Endothelial cell of umbilical vein (primary cell): Measurements from ENCODE around the gene C9. TPM values are rescaled to one million over a fixed set of nuclear protein-coding genes. Genes with fewer than 3 reads are reported as not detected.

Source experiments
- BruUV-seq: library from RNA; stranded (reverse); fragments of 400-500 nt; replicated peaks from 2 replicates; lab custom pipeline; 2021; lab: Mats Ljungman, UMichigan
- CTCF ChIA-PET: fragments of 300-600, 350-600 bp; sonication (Branson Sonifier 250); formaldehyde crosslinking; loops from one replicate; lab custom pipeline; 2021; ENCODE audit warnings: antibody characterized with exemption, inconsistent platforms; lab: Charles Lee
- POLR2A ChIA-PET: fragments of 300-600, 350-600 bp; sonication (Branson Sonifier 250); formaldehyde crosslinking; loops from one replicate; lab custom pipeline; 2021; ENCODE audit warnings: antibody characterized with exemption, inconsistent platforms; lab: Charles Lee
- DNase-seq: peaks from one replicate; pipeline ENCODE4 v3.0.0-alpha.2; 2011; ENCODE audit warnings: low read depth, low spot score
- FAIRE-seq: peaks from 2 replicates; lab custom pipeline; 2011; peaks lifted over from hg19 to GRCh38; lab: Jason Lieb, UNC
- H2AFZ ChIP-seq: 2 replicates; pipeline ENCODE4 v1.6.0; 2012; ENCODE audit warnings: low read depth, low read length, control low read depth, inconsistent platforms
- H3K27ac ChIP-seq: 2 replicates; pipeline ENCODE4 v1.5.1; 2011; ENCODE audit warnings: low read depth, mild to moderate bottlenecking, control low read depth, low read length, moderate library complexity; ENCODE audit not compliant: insufficient read depth
- H3K27me3 ChIP-seq, 2 experiments: 2 replicates each; pipeline versions ENCODE4 v1.6.0 to v1.6.1; 2011; ENCODE audit warnings: low read length in 2 of 2, mixed read lengths in 1 of 2; ENCODE audit not compliant: control insufficient read depth in 2 of 2, insufficient read depth in 2 of 2
- H3K36me3 ChIP-seq, 2 experiments: 2 replicates in 1 of 2; 3 replicates in 1 of 2; pipeline ENCODE4 v1.5.1; 2011; ENCODE audit warnings: low read length in 2 of 2, mild to moderate bottlenecking in 1 of 2, moderate library complexity in 1 of 2; ENCODE audit not compliant: control insufficient read depth in 2 of 2, insufficient read depth in 2 of 2; ENCODE audit errors: extremely low read depth in 1 of 2
- H3K4me1 ChIP-seq: 3 replicates; pipeline ENCODE4 v1.5.1; 2011; ENCODE audit warnings: mild to moderate bottlenecking, low read length; ENCODE audit not compliant: control insufficient read depth, insufficient read depth; ENCODE audit errors: extremely low read depth
- H3K4me2 ChIP-seq: 2 replicates; pipeline ENCODE4 v1.6.1; 2011; ENCODE audit warnings: low read length, control low read depth, mixed read lengths; ENCODE audit not compliant: insufficient read depth
- H3K4me3 ChIP-seq, 3 experiments: fragments of 200-600 bp in 1 of 3; sonication (generic), shearing (Covaris generic) in 1 of 3; replicated peaks in 1 of 3; 2 replicates each; pipeline ENCODE4 v1.5.1; 2011 to 2016; ENCODE audit warnings: control low read depth in 3 of 3, low read length in 3 of 3, mild to moderate bottlenecking in 2 of 3, inconsistent platforms in 1 of 3, low read depth in 1 of 3, moderate library complexity in 1 of 3; ENCODE audit not compliant: insufficient read depth in 1 of 3
- H3K79me2 ChIP-seq: 2 replicates; pipeline ENCODE4 v1.6.0; 2012; ENCODE audit warnings: low read length, inconsistent platforms; ENCODE audit not compliant: control insufficient read depth, insufficient read depth
- H3K9ac ChIP-seq: replicated peaks from 2 replicates; pipeline ENCODE3; 2011; ENCODE audit warnings: low read length, control low read depth; ENCODE audit not compliant: insufficient read depth; ENCODE audit errors: extremely low read depth
- H3K9me1 ChIP-seq: replicated peaks from 3 replicates; pipeline ENCODE4 v1.6.0; 2011; ENCODE audit warnings: mild to moderate bottlenecking, low read length; ENCODE audit not compliant: control insufficient read depth, insufficient read depth; ENCODE audit errors: extremely low read depth
- H3K9me3 ChIP-seq: replicated peaks from 2 replicates; pipeline ENCODE4 v1.5.1; 2012; ENCODE audit warnings: low read length, inconsistent platforms; ENCODE audit not compliant: control insufficient read depth, insufficient read depth
- H4K20me1 ChIP-seq: replicated peaks from 2 replicates; pipeline ENCODE3; 2011; ENCODE audit warnings: mild to moderate bottlenecking, low read length; ENCODE audit not compliant: control insufficient read depth, insufficient read depth; ENCODE audit errors: extremely low read depth
- EZH2 ChIP-seq: IDR thresholded peaks from 2 replicates; pipeline ENCODE4 v1.6.1; 2012; ENCODE audit warnings: borderline replicate concordance, low read depth, mild to moderate bottlenecking, moderate library complexity, low read length, inconsistent platforms; ENCODE audit not compliant: severe bottlenecking
- FOS ChIP-seq: IDR thresholded peaks from 2 replicates; pipeline ENCODE4 v1.6.1; 2011; ENCODE audit warnings: mild to moderate bottlenecking, low read length, moderate library complexity, borderline replicate concordance; ENCODE audit not compliant: insufficient read depth
- GATA2 ChIP-seq: IDR thresholded peaks from 2 replicates; pipeline ENCODE4 v1.7.0; 2011; ENCODE audit warnings: low read depth, mild to moderate bottlenecking, moderate library complexity, mixed read lengths, low read length; ENCODE audit not compliant: insufficient read length, insufficient read depth
- JUN ChIP-seq: IDR thresholded peaks from 2 replicates; pipeline ENCODE4 v1.6.1; 2011; ENCODE audit warnings: borderline replicate concordance, low read depth; ENCODE audit not compliant: insufficient read length, insufficient read depth
- MYC ChIP-seq: IDR thresholded peaks from one replicate; pipeline ENCODE4 v1.6.1; 2011; ENCODE audit warnings: mild to moderate bottlenecking, low read depth, low read length
- POLR2A ChIP-seq: IDR thresholded peaks from 2 replicates; pipeline ENCODE4 v1.6.1; 2012; ENCODE audit warnings: low read depth, mild to moderate bottlenecking, control low read depth, low read length
- POLR2AphosphoS5 ChIP-seq: IDR thresholded peaks from 2 replicates; pipeline ENCODE4 v1.6.1; 2012; ENCODE audit warnings: low read depth, mild to moderate bottlenecking, control low read depth, low read length, moderate library complexity; ENCODE audit not compliant: insufficient read depth
- dilution Hi-C: fragments of 300-500 bp; cut with MboI; formaldehyde crosslinking; loops from one replicate; pipeline ENCODE4 v1.15.0; 2019; ENCODE audit warnings: low sequenced_read_pairs; ENCODE audit not compliant: extremely low pct_ligation_motif_present
- intact Hi-C: fragments of 100-400 bp; cut with micrococcal nuclease; formaldehyde crosslinking; loops from one replicate; pipeline ENCODE4 v1.10.0; 2022
- polyA plus RNA-seq, 4 experiments: library from polyadenylated mRNA; depleted of rRNA in 3 of 4; stranded (reverse) in 3 of 4; unstranded in 1 of 4; fragments of >200 nt; gene quantifications; 2 replicates each; pipeline versions ENCODE4 v1.2.1 to v1.2.3, GENCODE V29; 2011 to 2012; ENCODE audit warnings: missing spikeins in 1 of 4
- total RNA-seq: library from RNA; stranded (reverse); gene quantifications from 2 replicates; pipeline ENCODE4 v1.2.3, GENCODE V29; 2021
- TF ChIP-seq, protein P1 (sequence below): IDR thresholded peaks from 2 replicates; pipeline ENCODE4 v1.6.1; 2011; ENCODE audit not compliant: insufficient read depth, insufficient read length
- TF ChIP-seq, protein P2 (sequence below), 2 donors: IDR thresholded peaks; 1 replicate in 1 of 2; 2 replicates in 1 of 2; pipeline ENCODE4 v1.5.1; 2011; ENCODE audit warnings: low read length in 2 of 2, mild to moderate bottlenecking in 2 of 2, moderate library complexity in 2 of 2, control low read depth in 1 of 2, inconsistent platforms in 1 of 2, low read depth in 1 of 2; ENCODE audit not compliant: insufficient read depth in 1 of 2; ENCODE audit errors: extremely low read depth in 1 of 2

Gene C9
- total and polyA plus RNA-seq, 2 donors (not counting 3 experiments of a cell fraction or from before 2014, with no cell fraction given) = 0.33 TPM; not detected in 1

DNA sequence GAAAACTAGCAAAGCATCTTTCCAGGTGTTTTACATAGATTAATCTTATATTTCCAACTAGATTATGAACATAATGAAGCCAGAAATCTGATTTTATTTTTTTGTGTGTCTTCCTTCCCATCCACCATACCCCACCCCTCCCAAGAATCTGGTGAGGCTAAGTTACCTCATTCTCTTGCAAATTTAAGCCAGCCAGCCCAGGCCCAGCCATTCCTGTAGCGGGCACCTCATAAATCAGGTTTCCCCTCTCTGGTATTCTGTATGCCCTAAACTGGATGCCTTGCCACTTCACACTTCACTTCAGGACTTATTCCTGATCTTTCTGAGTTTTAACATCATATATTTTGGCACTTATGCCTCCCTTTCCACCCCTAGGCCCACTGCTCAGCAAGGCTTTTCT is 21.8 kb downstream of the C9 start:
- dilution Hi-C loops = no loop called here
- no peak overlapping the region for H3K27ac ChIP-seq
- no peaks in the 10 kb centered on the region for H3K36me3 ChIP-seq
- no peak for TF ChIP-seq POLR2A
- TF ChIP-seq POLR2AphosphoS5 = no peak
- TF ChIP-seq EZH2 = no peak
- TF ChIP-seq, protein P1, sequence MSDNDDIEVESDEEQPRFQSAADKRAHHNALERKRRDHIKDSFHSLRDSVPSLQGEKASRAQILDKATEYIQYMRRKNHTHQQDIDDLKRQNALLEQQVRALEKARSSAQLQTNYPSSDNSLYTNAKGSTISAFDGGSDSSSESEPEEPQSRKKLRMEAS = no peak
- TF ChIP-seq MYC = no peak
- TF ChIP-seq, protein P2, sequence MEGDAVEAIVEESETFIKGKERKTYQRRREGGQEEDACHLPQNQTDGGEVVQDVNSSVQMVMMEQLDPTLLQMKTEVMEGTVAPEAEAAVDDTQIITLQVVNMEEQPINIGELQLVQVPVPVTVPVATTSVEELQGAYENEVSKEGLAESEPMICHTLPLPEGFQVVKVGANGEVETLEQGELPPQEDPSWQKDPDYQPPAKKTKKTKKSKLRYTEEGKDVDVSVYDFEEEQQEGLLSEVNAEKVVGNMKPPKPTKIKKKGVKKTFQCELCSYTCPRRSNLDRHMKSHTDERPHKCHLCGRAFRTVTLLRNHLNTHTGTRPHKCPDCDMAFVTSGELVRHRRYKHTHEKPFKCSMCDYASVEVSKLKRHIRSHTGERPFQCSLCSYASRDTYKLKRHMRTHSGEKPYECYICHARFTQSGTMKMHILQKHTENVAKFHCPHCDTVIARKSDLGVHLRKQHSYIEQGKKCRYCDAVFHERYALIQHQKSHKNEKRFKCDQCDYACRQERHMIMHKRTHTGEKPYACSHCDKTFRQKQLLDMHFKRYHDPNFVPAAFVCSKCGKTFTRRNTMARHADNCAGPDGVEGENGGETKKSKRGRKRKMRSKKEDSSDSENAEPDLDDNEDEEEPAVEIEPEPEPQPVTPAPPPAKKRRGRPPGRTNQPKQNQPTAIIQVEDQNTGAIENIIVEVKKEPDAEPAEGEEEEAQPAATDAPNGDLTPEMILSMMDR (IDR thresholded peaks at IDR 0.05; ENCODE audit: extremely low read depth in 1 of 2, insufficient read depth in 1 of 2, low read depth in 1 of 2, low read length in 2 of 2) = no peak
- TF ChIP-seq GATA2 = no peak
- TF ChIP-seq JUN = no peak
- TF ChIP-seq FOS = no peak
- POLR2A ChIA-PET = no interaction called here
- no peaks in the 10 kb centered on the region for H3K4me1 ChIP-seq
- H3K27me3 ChIP-seq = no peaks in the 10 kb centered on the region
- FAIRE-seq (no peak), DNase-seq (no peak)
- H4K20me1 ChIP-seq = no peaks in the 10 kb centered on the region
- no peak overlapping the region for H3K4me2 ChIP-seq
- CTCF ChIA-PET = no interaction called here
- no peaks in the 10 kb centered on the region for H3K9me3 ChIP-seq
- intact Hi-C loops = no loop called here
- H3K9ac ChIP-seq = no peak overlapping the region
- BruUV-seq = no TSS peak
- no peaks in the 10 kb centered on the region for H3K79me2 ChIP-seq
- no peaks in the 10 kb centered on the region for H3K9me1 ChIP-seq
- no peak overlapping the region for H3K4me3 ChIP-seq
- no peak overlapping the region for H2AFZ ChIP-seq
